ENCODE results near the gene KIF2C.
A peak's percentile ranks its signal among the peaks of the same experiment; 100 is the strongest.

The KIF2C gene

DNA sequence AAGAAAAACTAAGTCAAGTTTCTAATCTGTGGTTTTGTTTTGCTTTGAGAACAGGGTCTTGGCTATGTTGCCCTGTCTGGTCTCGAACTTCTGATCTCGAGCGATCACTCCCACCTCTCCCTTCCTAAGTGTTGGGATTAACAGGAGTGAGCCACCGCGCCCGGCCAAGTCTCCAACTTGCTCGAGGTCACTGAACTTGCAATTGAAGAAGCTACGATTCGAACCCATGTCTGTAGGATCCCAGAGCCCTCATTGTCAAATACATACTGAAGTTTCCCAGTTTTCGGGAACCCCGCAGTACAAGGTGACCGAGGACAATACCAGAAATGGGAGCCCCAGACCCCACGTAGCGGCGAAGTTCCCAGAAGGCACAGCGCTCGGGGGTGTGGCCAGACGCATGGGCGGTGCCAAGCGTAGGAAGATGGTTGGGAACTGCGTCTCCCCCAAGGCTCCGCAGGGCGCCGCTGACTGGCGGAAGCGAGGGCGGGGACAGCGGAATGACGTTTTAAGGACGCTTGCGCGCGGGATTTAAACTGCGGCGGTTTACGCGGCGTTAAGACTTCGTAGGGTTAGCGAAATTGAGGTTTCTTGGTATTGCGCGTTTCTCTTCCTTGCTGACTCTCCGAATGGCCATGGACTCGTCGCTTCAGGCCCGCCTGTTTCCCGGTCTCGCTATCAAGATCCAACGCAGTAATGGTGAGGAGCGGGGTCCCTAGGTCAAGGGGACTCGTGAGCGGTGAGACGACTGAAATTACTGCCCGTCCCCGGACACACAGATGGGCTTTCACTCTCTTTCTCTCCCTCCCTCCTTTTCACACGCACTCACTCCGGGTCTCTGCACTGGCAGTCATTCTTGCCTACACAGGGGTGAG is at the start of gene KIF2C:
Gene KIF2C, plus strand, starts transcription at position 531 of the 872 bp plus-strand sequence. Its CDS starts 96 bp downstream, at position 627.
- H3K27me3 ChIP-seq (ENCODE audit: control insufficient read depth, insufficient read depth, low read length) = no peaks in the 10 kb centered on the region
- H3K4me1 ChIP-seq = no peaks in the 10 kb centered on the region
- no peaks in the 10 kb centered on the region for H3K9me3 ChIP-seq (ENCODE audit: control insufficient read depth, low read length)
- peak within 1 kb of the TSS; percentile 77 for H3K4me3 ChIP-seq (ENCODE audit: low read depth, low read length)
- H3K9ac ChIP-seq = no peak within 1 kb of the TSS
- peak within 1 kb of the TSS; percentile 73 for H3K27ac ChIP-seq
- H3K36me3 ChIP-seq (ENCODE audit: control insufficient read depth, insufficient read depth, low read length) = no peaks in the 10 kb centered on the region
- H2AFZ ChIP-seq = peak within 1 kb of the TSS; percentile 93
- peak within 1 kb of the TSS; percentile 68 for H3K4me2 ChIP-seq (ENCODE audit: low read length)
- TF ChIP-seq, protein P1, sequence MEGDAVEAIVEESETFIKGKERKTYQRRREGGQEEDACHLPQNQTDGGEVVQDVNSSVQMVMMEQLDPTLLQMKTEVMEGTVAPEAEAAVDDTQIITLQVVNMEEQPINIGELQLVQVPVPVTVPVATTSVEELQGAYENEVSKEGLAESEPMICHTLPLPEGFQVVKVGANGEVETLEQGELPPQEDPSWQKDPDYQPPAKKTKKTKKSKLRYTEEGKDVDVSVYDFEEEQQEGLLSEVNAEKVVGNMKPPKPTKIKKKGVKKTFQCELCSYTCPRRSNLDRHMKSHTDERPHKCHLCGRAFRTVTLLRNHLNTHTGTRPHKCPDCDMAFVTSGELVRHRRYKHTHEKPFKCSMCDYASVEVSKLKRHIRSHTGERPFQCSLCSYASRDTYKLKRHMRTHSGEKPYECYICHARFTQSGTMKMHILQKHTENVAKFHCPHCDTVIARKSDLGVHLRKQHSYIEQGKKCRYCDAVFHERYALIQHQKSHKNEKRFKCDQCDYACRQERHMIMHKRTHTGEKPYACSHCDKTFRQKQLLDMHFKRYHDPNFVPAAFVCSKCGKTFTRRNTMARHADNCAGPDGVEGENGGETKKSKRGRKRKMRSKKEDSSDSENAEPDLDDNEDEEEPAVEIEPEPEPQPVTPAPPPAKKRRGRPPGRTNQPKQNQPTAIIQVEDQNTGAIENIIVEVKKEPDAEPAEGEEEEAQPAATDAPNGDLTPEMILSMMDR (IDR thresholded peaks at IDR 0.05) = no peak
- no peaks in the 10 kb centered on the region for H3K79me2 ChIP-seq

DNA sequence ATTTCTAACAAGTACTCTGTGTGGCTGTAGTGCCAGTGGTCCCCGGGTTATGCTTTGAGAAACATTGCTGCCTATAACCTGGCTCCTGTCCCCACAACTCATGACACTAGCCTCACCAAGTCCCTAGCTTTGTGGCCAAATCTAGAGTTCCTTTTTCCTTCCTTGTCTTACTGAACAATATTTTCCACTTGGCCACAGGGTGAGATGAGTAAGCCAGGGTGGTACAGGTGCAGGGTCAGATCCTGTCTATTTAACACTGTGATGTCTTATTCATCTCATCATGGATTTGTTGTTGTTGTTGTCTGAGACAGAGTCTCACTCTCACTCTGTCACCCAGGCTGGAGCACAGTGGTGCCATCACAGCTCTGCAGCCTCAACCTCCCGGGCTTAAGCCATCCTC is 46.5 kb upstream of the KIF2C start:
- TF ChIP-seq, protein P1 (IDR thresholded peaks at IDR 0.05) = no peak
- Histone ChIP-seq H2AFZ (no peak overlapping the region), H3K4me1 (no peaks in the 10 kb centered on the region), H3K4me2 (ENCODE audit: low read length) (no peak overlapping the region), H3K27me3 (ENCODE audit: control insufficient read depth, insufficient read depth, low read length) (no peaks in the 10 kb centered on the region), H3K36me3 (ENCODE audit: control insufficient read depth, insufficient read depth, low read length) (no peaks in the 10 kb centered on the region), H3K9me3 (ENCODE audit: control insufficient read depth, low read length) (no peaks in the 10 kb centered on the region), H3K27ac (no peak overlapping the region), H3K4me3 (ENCODE audit: low read depth, low read length) (no peak overlapping the region), H3K79me2 (no peaks in the 10 kb centered on the region), H3K9ac (no peak overlapping the region)

DNA sequence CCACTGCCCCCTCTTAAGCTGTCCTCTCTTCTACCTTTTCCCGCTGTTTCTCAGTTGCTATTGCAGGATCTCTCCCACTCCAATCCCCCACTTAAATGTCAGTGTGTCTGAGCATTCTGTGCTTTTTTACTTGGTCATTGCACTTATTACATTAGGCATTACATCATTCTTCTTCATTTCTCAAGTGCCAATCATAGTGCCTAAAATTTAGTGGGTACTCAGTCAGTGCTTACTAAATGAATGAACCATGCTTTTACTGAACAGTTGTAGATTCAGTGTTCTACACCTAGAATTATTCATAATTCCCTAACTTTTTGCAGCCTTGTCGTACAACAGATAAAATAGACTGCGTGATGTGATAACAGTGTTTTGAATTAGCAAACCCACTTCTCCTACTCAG is 45.7 kb upstream of the KIF2C start:
- TF ChIP-seq, protein P1 (IDR thresholded peaks at IDR 0.05) = no peak

DNA sequence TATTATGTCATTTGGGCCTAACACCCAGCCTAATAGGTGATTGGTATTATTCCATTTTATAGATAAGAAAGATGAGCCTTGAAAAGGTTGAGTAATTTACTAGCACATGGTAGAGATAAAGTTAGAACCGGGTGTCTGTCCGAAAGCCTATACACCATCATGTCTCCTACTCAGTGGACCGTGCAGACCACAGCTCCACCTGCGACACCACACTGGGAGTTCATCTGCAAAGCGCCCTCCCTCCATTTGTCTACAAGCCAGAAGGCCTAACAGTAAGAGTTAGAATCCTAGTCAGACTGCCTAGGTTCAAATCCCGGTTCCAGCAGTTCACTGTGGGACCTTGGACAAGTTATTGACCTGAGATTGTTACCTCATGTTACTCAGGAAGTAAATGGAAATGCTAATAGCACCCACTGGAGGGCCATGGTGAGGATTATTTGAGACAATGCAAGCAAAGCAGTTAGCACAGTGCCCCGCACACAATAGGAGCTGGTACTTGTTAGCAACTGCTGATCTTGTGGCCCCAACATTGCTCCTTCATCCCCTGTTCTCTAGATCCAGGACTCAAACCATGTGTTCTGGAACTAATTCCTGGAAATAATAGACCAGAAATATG is 44.7 kb upstream of the KIF2C start:
- Histone ChIP-seq H3K27ac (no peak overlapping the region), H3K4me2 (ENCODE audit: low read length) (no peak overlapping the region), H3K4me1 (no peaks in the 10 kb centered on the region), H3K9ac (no peak overlapping the region), H3K4me3 (ENCODE audit: low read depth, low read length) (no peak overlapping the region), H3K36me3 (ENCODE audit: control insufficient read depth, insufficient read depth, low read length) (no peaks in the 10 kb centered on the region), H2AFZ (no peak overlapping the region), H3K9me3 (ENCODE audit: control insufficient read depth, low read length) (no peaks in the 10 kb centered on the region), H3K27me3 (ENCODE audit: control insufficient read depth, insufficient read depth, low read length) (no peaks in the 10 kb centered on the region), H3K79me2 (no peaks in the 10 kb centered on the region)
- TF ChIP-seq, protein P1 (IDR thresholded peaks at IDR 0.05) = no peak

More for the DNA sequence above, 45.7 kb upstream of the KIF2C start:
- H3K36me3 ChIP-seq (ENCODE audit: control insufficient read depth, insufficient read depth, low read length) = no peaks in the 10 kb centered on the region
- no peaks in the 10 kb centered on the region for H3K79me2 ChIP-seq
- no peak overlapping the region for H3K9ac ChIP-seq
- no peak overlapping the region for H2AFZ ChIP-seq
- no peak overlapping the region for H3K4me2 ChIP-seq (ENCODE audit: low read length)
- no peak overlapping the region for H3K27ac ChIP-seq
- H3K4me3 ChIP-seq (ENCODE audit: low read depth, low read length) = no peak overlapping the region
- no peaks in the 10 kb centered on the region for H3K4me1 ChIP-seq
- no peaks in the 10 kb centered on the region for H3K27me3 ChIP-seq (ENCODE audit: control insufficient read depth, insufficient read depth, low read length)
- H3K9me3 ChIP-seq (ENCODE audit: control insufficient read depth, low read length) = no peaks in the 10 kb centered on the region

Data from parathyroid adenoma (tissue), 2 donors.